ENCODE data around the gene SDK1.
"Not testable (repeated sequence)": the region's sequence is repeated elsewhere in the genome, so short reads cannot be mapped to it uniquely, and the experiment has no call there.

Gene SDK1

GRCh38 chr7:3533040-3533439, 232.0 kb downstream of the SDK1 start:
- DNase-seq = no peak

DNA sequence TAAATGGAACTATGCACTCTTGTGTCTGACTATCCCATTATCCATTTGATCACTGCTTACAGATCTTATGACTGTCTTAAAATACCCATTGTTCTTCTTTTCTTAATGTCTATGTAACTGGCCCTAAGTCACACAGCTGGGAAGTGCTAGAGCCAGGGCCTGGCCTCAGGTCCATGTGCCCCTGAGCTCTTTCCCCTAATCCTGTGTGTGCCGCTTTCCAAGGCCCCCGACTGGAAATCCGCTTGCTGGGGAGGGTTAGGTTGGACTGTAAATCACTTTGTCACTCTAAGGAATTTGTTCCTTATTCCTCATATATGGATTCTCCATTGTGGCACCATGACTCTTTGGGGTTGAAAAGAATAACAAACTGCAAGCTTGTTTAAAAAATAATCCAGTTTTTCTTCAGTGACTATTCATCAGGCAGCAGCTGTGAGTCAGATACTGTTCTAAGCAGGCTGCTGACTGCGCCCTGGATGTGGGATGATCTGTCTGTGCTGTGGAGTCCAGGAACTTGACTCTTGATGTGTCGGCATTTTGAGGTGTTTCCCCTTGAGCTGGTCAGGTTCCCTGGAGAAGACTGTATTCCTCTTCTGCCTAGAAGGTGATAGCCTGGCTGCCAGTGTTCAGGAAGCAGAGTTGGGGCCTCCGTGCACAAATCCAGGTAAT, 236.3 kb downstream of the SDK1 start:
- peak; percentile 21 for DNase-seq

GRCh38 chr7:3538041-3538440, 237.0 kb downstream of the SDK1 start:
- DNase-seq = no peak

- DNase-seq = no peak
Measured at GRCh38 chr7:3540456-3541220, 239.6 kb downstream of the SDK1 start.

GRCh38 chr7:3544202-3544601, 243.2 kb downstream of the SDK1 start:
- DNase-seq = no peak

DNA sequence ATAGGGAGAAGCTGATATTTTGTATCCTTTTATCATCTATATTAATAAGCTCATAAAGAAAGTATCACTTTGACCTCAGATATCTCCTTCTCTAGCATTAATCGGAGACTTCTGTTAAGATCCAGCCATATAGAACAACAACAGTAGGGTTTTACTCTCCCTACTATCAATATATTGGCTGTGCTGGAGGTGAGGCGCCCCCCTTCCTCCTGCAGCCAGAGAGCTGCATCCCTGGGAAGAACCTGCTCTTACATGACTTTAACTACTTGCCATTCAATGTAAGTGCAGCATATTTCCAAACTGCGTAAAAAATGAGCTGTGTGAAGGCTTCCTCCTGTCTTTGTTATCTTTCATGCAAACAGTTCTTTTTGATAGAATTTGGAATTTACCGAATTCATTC, 247.8 kb downstream of the SDK1 start:
- no peak for DNase-seq

DNA sequence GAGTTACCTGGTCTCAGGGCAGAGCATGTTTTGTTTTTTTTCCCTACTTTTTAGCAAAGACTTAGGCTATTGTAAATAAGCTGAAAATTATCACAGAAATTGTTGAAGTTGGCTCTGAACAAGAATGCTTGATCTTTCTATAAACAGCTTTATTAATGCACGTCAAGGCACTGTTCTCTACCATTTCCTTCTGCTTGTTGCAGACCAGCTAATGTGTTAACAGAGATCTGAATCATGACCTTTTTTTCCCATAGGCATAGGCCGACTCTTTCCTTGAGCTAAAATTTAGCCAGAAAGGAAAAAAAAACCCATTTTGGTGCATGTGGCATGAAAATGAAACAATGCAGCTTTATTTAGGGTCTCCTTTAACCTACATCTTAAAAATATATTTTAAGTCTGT, 248.5 kb downstream of the SDK1 start:
- no peak for DNase-seq

DNA sequence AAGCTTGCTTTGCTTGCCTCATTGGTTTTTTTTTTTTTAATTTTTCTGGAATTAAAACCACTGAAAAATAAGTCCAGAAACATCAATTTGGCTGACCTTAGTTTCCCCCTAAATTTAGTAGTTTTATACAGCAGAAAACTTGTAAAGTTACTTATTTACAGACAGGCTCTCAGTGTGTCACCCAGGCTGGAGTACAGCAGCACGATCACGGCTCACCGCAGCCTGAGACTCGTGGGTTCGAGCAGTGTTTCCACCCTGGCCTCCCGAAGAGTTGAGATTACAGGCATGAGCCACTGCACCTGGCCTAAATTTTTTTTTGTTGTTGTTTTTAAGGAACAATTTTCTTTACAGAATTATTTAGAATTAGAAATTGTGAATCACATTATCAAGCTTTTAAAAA, 250.5 kb downstream of the SDK1 start:
- DNase-seq = no peak

GRCh38 chr7:3552499-3552898, 251.4 kb downstream of the SDK1 start:
- no peak for DNase-seq

DNA sequence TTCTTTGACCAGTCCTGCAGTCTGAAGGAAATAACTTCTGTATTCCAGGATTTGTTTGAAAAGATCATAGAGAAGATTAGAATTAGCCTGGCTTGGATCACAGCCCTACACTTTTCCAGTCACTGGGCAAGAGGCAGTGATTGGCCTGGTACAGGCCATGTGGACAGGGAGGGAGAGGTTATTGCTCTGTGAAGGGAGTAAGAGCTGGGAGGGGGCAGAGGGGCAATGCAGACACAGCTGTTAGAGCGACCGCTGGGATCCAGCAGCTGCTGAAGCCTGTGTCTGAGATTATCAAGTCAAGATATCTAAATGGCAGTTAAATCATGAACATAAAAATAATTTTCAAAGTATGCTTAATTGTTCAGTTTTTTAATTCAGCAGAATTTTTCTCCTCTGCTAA, 257.3 kb downstream of the SDK1 start:
- no peak for DNase-seq

- DNase-seq = peak; percentile 72
Measured at GRCh38 chr7:3559278-3559677, 258.2 kb downstream of the SDK1 start.

DNA sequence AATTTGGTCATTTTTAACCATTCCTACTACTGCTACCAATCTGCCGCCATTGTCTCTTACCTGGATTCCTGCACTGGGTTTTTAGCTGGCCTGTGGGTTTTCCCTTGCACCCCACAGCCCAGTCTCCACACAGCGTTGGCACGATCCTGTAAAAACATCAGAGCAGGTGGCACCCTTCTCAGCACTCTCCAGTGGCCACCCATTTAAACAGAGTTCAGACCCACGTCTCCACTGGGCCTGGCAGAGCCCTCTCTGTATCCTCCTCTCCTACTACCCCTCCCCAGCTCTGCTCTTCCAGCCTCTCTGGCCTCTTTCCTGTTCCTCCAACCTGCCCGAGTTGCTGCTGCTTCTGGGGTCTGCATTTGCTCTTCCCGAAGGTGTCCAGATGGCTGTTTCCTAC, 259.4 kb downstream of the SDK1 start:
- DNase-seq = no peak

GRCh38 chr7:3561932-3562331, 260.9 kb downstream of the SDK1 start:
- no peak for DNase-seq

DNA sequence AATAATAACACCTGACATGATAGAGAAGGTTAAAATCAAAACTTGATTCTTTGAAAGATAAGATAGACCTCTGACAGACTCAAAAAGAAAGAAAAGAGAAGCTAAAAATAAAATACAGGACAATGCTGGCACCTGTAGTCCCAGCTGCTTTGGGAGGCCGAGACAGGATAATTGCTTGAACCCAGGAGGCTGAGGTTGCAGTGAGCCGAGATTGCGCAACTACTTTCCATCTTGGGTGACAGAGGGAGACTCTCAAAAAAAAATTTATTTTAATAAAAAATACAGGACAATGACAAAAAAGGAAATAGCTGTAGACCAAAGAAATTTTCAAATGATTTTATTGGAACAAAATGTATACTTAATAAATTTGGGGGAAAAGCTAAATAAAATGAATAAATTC, 263.2 kb downstream of the SDK1 start:
- no peak for DNase-seq

GRCh38 chr7:3568516-3568915, 267.5 kb downstream of the SDK1 start:
- DNase-seq = no peak

DNA sequence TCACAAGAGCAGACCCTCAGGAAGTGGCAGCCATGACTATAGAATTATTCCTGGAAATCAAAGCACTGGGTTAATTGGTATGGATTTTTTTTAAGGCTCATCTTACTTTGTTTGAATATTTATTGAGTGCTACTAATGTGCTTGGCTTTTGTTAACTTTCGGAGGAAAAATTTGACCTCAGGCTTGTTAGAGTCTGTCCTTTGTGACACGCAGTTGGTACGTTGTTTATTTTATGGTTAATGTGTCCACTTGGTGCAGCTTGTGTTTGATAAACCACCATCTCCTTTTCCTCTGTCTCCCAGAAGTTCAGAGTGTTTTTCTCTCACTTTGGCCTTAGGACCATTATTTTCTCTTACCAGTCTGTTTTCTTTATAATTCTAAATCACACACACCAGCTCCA, 268.6 kb downstream of the SDK1 start:
- no peak for DNase-seq

GRCh38 chr7:3573151-3573550, 272.1 kb downstream of the SDK1 start:
- no peak for DNase-seq

DNA sequence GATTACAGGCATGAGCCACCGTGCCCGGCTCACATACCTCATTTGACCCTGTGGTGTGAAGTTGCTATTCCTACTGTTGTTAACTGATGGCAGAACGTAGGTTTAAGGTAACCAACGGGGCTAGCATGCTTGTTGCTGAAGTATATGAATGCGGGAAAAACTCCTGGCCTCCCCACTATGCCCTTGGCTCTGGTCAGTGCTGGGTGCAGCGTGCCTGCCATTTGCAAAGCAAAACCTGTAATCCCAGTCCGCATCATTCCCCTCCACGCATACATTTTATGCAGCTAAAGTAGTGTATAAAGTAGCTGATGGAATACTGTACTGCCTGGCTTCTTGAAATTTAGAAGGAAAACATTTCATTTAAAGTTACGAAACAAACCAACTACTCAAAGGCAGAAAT, 273.3 kb downstream of the SDK1 start:
- DNase-seq = no peak

DNA sequence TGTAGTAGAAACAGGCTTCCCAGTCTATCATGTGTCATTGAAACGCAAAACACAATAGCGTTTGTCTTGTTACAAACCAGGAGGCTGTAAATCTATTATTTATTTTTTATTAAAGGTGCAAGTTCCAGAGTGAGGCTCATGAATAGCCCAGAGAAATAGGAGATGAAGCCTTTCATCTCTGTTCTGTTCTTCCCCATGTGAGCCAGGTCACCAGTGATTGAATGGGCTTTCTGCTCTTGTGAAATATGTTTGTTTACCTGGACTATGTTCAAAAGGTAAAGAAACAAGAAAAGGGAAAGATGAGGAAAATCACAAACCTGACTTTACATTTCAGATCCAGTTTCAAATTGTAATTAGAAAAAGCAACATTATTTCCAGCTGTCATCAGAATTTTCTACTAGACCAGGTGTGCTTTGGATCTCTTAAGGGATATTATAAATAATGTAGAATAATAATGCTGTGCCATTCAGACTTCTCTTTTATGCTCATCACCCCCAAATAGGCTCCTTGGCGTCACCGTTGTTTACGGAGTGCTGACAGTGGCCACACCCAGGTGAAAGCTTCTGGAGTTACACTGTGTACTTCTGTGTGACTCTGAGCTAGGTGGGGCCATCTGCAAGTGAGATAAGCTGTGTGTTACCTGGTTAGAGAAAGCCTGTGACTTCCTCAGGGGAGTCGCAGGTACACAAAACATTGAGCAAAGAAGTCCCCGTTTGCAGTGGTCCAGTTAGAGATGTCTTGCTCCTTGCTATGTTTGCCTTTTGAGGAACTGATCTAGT, 274.9 kb downstream of the SDK1 start:
- DNase-seq = no peak

DNA sequence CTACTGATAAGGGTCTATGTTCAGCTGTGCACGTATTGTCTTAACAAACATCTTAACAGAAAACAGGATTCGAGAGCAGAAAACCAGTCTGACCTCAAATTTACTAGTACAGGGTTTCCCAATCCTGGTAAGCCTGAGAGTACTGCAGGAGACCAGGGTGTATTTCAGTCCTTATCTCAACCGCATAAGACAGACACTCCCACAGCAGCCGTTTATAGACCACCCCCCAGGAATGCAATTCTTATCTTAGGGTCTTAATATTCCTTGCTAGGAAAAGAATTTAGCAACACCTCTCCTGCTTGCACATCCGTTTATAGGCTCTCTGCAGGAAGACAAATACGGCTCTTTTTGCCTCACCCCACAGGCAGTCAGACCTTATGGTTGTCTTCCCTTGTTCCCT, 277.3 kb downstream of the SDK1 start:
- no peak for DNase-seq

DNA sequence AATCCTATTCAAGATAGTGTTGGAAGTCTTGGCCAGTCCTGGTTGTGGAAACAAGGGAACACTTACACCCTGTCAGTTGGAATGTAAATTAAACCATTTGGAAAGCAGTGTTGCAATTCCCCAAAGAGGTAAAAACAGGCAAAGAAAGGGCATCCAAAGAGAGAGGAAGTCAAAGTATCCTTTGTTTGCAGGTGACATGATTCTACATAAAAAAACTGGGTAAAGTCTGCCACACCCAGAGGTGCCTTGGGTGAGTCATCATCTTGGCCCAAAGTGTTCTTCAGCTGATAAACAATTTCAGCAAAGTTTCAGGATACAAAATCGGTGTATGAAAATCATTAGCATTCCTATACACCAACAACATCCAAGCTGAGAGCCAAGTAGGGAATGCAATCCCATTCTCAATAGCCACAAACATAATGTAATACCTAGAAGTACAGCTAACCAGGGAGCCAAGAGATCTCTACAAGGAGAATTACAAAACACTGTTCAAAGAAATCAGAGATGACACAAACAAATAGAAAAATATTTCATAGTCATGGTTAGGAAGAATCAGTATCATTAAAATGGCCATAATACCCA, 278.7 kb downstream of the SDK1 start:
- DNase-seq = no peak

GRCh38 chr7:3582145-3582544, 281.1 kb downstream of the SDK1 start:
- DNase-seq = not testable (repeated sequence)

GRCh38 chr7:3585826-3586225, 284.8 kb downstream of the SDK1 start:
- DNase-seq = no peak
